HEK293 (cell line): ENCODE measurements around the gene IZUMO2.

ENCODE experiments used
- CTCF ChIA-PET: fragments of 350-600 bp; formaldehyde crosslinking; extraction: SDS; loops from one replicate; lab custom pipeline; 2021; ENCODE audit warnings: antibody characterized with exemption; lab: Yijun Ruan, JAX
- POLR2A ChIA-PET: fragments of 300-600 bp; formaldehyde crosslinking; extraction: SDS; loops from one replicate; lab custom pipeline; 2020; ENCODE audit warnings: antibody characterized with exemption, inconsistent platforms; lab: Yijun Ruan, JAX
- H3K27ac ChIP-seq: fragments of 200-500 bp; sonication (Bioruptor generic); 2 replicates; pipeline ENCODE4 v1.5.1; 2014; ENCODE audit warnings: low read depth, low read length, control low read depth, inconsistent platforms; ENCODE audit errors: extremely low read depth
- H3K36me3 ChIP-seq, 2 experiments: fragments of 200-500 bp in 1 of 2; sonication (Bioruptor generic) in 1 of 2; 1 replicate in 1 of 2; 2 replicates in 1 of 2; pipeline ENCODE4 v1.5.1; 2014 to 2017; ENCODE audit warnings: inconsistent platforms in 2 of 2, low read length in 2 of 2; ENCODE audit not compliant: control insufficient read depth in 2 of 2, insufficient read depth in 1 of 2
- H3K4me1 ChIP-seq: fragments of 200-500 bp; sonication (Bioruptor generic); 2 replicates; pipeline ENCODE4 v1.5.1; 2014; ENCODE audit warnings: mild to moderate bottlenecking, low read length, inconsistent platforms; ENCODE audit not compliant: control insufficient read depth, insufficient read depth
- H3K4me3 ChIP-seq: 2 replicates; pipeline ENCODE4 v1.5.1; 2011; ENCODE audit warnings: low read depth, mild to moderate bottlenecking, control low read depth, low read length, moderate library complexity
- H3K9me3 ChIP-seq: fragments of 200-500 bp; sonication (Bioruptor generic); 2 replicates; pipeline ENCODE4 v1.5.1; 2014; ENCODE audit warnings: low read depth, low read length, inconsistent platforms; ENCODE audit not compliant: control insufficient read depth, insufficient read depth
- AEBP2 ChIP-seq: fragments of 450-650 bp; formaldehyde crosslinking; IDR thresholded peaks from 2 replicates; pipeline ENCODE4 v1.5.1; 2016; ENCODE audit warnings: missing biosample characterization, missing genetic modification characterization, borderline replicate concordance
- ATF2 ChIP-seq: fragments of 450-650 bp; formaldehyde crosslinking; IDR thresholded peaks from 2 replicates; pipeline ENCODE4 v1.5.1; 2016; ENCODE audit warnings: missing biosample characterization, missing genetic modification characterization, low read depth
- ELK4 ChIP-seq: IDR thresholded peaks from 2 replicates; pipeline ENCODE4 v1.6.1; 2011; ENCODE audit warnings: mild to moderate bottlenecking, low read depth, low read length, borderline replicate concordance
- IKZF3 ChIP-seq: fragments of 450-650 bp; IDR thresholded peaks from 2 replicates; pipeline ENCODE4 v1.5.0; 2018; ENCODE audit warnings: missing biosample characterization, mild to moderate bottlenecking, missing genetic modification characterization, moderate library complexity
- SETDB1 ChIP-seq: IDR thresholded peaks from one replicate; pipeline ENCODE4 v1.6.1; 2017; ENCODE audit warnings: mild to moderate bottlenecking, low read length, moderate library complexity, mixed read lengths; ENCODE audit not compliant: insufficient read length
- TSHZ1 ChIP-seq: fragments of 450-650 bp; formaldehyde crosslinking; IDR thresholded peaks from 2 replicates; pipeline ENCODE4 v1.5.1; 2016; ENCODE audit warnings: missing biosample characterization, missing genetic modification characterization, borderline replicate concordance
- WT1 ChIP-seq: fragments of 450-650 bp; formaldehyde crosslinking; IDR thresholded peaks from 2 replicates; pipeline ENCODE4 v1.5.1; 2016; ENCODE audit warnings: missing biosample characterization, missing genetic modification characterization
- ZBTB10 ChIP-seq: fragments of 450-650 bp; formaldehyde crosslinking; IDR thresholded peaks from 2 replicates; pipeline ENCODE4 v1.5.1; 2016; ENCODE audit warnings: missing biosample characterization, missing genetic modification characterization
- ZBTB6 ChIP-seq: fragments of 450-650 bp; formaldehyde crosslinking; IDR thresholded peaks from 2 replicates; pipeline ENCODE4 v1.5.1; 2017; ENCODE audit warnings: missing biosample characterization, missing genetic modification characterization
- ZEB2 ChIP-seq: fragments of 450-650 bp; formaldehyde crosslinking; IDR thresholded peaks from 2 replicates; pipeline ENCODE4 v1.5.1; 2016; ENCODE audit warnings: missing biosample characterization, missing genetic modification characterization
- ZFP41 ChIP-seq: fragments of 450-650 bp; formaldehyde crosslinking; IDR thresholded peaks from 2 replicates; pipeline ENCODE4 v1.5.1; 2016; ENCODE audit warnings: missing biosample characterization, missing genetic modification characterization, borderline replicate concordance
- ZNF132 ChIP-seq: fragments of 450-650 bp; formaldehyde crosslinking; IDR thresholded peaks from 2 replicates; pipeline ENCODE4 v1.5.1; 2017; ENCODE audit warnings: missing biosample characterization, missing genetic modification characterization, borderline replicate concordance
- ZNF280D ChIP-seq: fragments of 450-650 bp; formaldehyde crosslinking; IDR thresholded peaks from 2 replicates; pipeline ENCODE4 v1.5.1; 2016; ENCODE audit warnings: missing biosample characterization, missing genetic modification characterization
- ZNF701 ChIP-seq: fragments of 450-650 bp; formaldehyde crosslinking; IDR thresholded peaks from 2 replicates; pipeline ENCODE4 v1.5.1; 2016; ENCODE audit warnings: missing biosample characterization, missing genetic modification characterization
- ZNF837 ChIP-seq: fragments of 450-650 bp; formaldehyde crosslinking; IDR thresholded peaks from 2 replicates; pipeline ENCODE4 v1.5.1; 2016; ENCODE audit warnings: missing biosample characterization, missing genetic modification characterization
- ZNF843 ChIP-seq: fragments of 450-650 bp; formaldehyde crosslinking; IDR thresholded peaks from 2 replicates; pipeline ENCODE4 v1.5.1; 2016; ENCODE audit warnings: missing biosample characterization, missing genetic modification characterization

The IZUMO2 gene

GRCh38 chr19:50148528-50148927 lies 14.6 kb downstream of the IZUMO2 start (continued):
- no peak for TF ChIP-seq ATF2 (tag by site-specific recombination)
- TF ChIP-seq ZNF837 (tag by site-specific recombination): no peak
- TF ChIP-seq IKZF3 (tag by site-specific recombination): no peak
- no peak for TF ChIP-seq AEBP2
- TF ChIP-seq, all 188 proteins: peak for 0

- Histone ChIP-seq H3K4me1 (peaks cover 3% of the 10 kb centered on the region; the same call in 1 of the 2 replicates), H3K27ac (peak overlapping the region; percentile 67; the same call in 1 of the 2 replicates), H3K9me3 (no peaks in the 10 kb centered on the region), H3K4me3 (peak overlapping the region; percentile 69), H3K36me3 (no peaks in the 10 kb centered on the region)
- ChIA-PET POLR2A (interaction anchor here (0.5 to 1.7 kb wide), 5 partner anchors 13 to 186 kb away, joined by 3 to 8 read pairs (median 3); partner anchors contain the start of genes KCNC3 and MYH14), CTCF (interaction anchor here (0.5 to 4.6 kb wide), 50 partner anchors 8 to 1061 kb away, joined by 3 to 35 read pairs (median 4); partner anchors contain the start of genes KCNC3 and MYH14)
- 0 out of 2 replicates have a peak, but pooled peaks have one; percentile 19 for TF ChIP-seq ZEB2 (tag by site-specific recombination)
- TF ChIP-seq ZNF701 (tag by site-specific recombination): no peak
- TF ChIP-seq ZBTB6 (tag by site-specific recombination): no peak
- TF ChIP-seq WT1 (tag by site-specific recombination): 0 out of 2 replicates have a peak, but pooled peaks have one; percentile 8
- no peak for TF ChIP-seq SETDB1
- TF ChIP-seq ZNF132: no peak
- no peak for TF ChIP-seq ELK4
- TF ChIP-seq ZFP41 (tag by site-specific recombination): no peak
- TF ChIP-seq TSHZ1 (tag by site-specific recombination): no peak
- peak; percentile 85 for TF ChIP-seq ZBTB10 (tag by site-specific recombination)
- no peak for TF ChIP-seq ZNF280D
- TF ChIP-seq ZNF843 (tag by site-specific recombination): no peak
Measured at GRCh38 chr19:50147462-50148423, 15.3 kb downstream of the IZUMO2 start.
